A673 (cell line): ENCODE results near the gene U2AF1L4. TPM values are rescaled to one million over a fixed set of nuclear protein-coding genes. Genes with fewer than 3 reads are reported as not detected.

Source experiments
- BruUV-seq: library from RNA; stranded (reverse); fragments of 400-500 nt; replicated peaks from 2 replicates; lab custom pipeline; 2021; lab: Mats Ljungman, UMichigan
- CTCF ChIA-PET: fragments of 300-600 bp; sonication (Branson Sonifier 250); formaldehyde crosslinking; loops from one replicate; lab custom pipeline; 2022; ENCODE audit warnings: antibody characterized with exemption; lab: Charles Lee
- POLR2A ChIA-PET: fragments of 300-600 bp; sonication (Branson Sonifier 250); formaldehyde crosslinking; loops from one replicate; lab custom pipeline; 2022; ENCODE audit warnings: antibody characterized with exemption; ENCODE audit not compliant: low non-redundant PET; lab: Charles Lee
- DNase-seq: peaks from one replicate; pipeline ENCODE4 v3.0.0-alpha.2; 2015; ENCODE audit warnings: low spot score
- H3K27ac ChIP-seq: fragments of 200-600 bp; sonication (generic); 2 replicates; pipeline ENCODE4 v1.5.1; 2016; ENCODE audit warnings: mixed run types, low read depth, mild to moderate bottlenecking, mixed read lengths, antibody characterized with exemption, low read length; ENCODE audit not compliant: poor library complexity, severe bottlenecking
- H3K27me3 ChIP-seq: fragments of 200-600 bp; sonication (generic); replicated peaks from 2 replicates; pipeline ENCODE4 v1.6.1; 2017; ENCODE audit warnings: mixed run types, low read depth, mild to moderate bottlenecking, mixed read lengths, antibody characterized with exemption, low read length; ENCODE audit not compliant: insufficient read depth, poor library complexity
- H3K36me3 ChIP-seq: fragments of 200-600 bp; sonication (generic); 2 replicates; pipeline ENCODE4 v1.6.1; 2016; ENCODE audit warnings: mixed run types, mild to moderate bottlenecking, mixed read lengths, antibody characterized with exemption, low read length; ENCODE audit not compliant: insufficient read depth, poor library complexity, severe bottlenecking
- H3K4me1 ChIP-seq: fragments of 200-600 bp; sonication (generic); 2 replicates; pipeline ENCODE4 v1.6.1; 2017; ENCODE audit warnings: mixed run types, mild to moderate bottlenecking, mixed read lengths, antibody characterized with exemption, low read length; ENCODE audit not compliant: insufficient read depth, poor library complexity, severe bottlenecking
- H3K4me3 ChIP-seq: fragments of 200-600 bp; sonication (generic); 2 replicates; pipeline ENCODE4 v1.5.1; 2016; ENCODE audit warnings: low read depth, mixed run types, mild to moderate bottlenecking, mixed read lengths, low read length; ENCODE audit not compliant: poor library complexity, severe bottlenecking
- H3K9me3 ChIP-seq: fragments of 200-600 bp; sonication (generic); 2 replicates; pipeline ENCODE4 v1.6.1; 2016; ENCODE audit warnings: mixed run types, low read depth, mild to moderate bottlenecking, mixed read lengths, antibody characterized with exemption, low read length; ENCODE audit not compliant: poor library complexity, severe bottlenecking
- EZH2 ChIP-seq: fragments of 200-600 bp; sonication (generic); IDR thresholded peaks from 2 replicates; pipeline ENCODE4 v1.6.1; 2017; ENCODE audit warnings: borderline replicate concordance, low read depth, mild to moderate bottlenecking, mixed read lengths, antibody characterized with exemption, low read length; ENCODE audit not compliant: poor library complexity, severe bottlenecking
- intact Hi-C: fragments of 100-400 bp; cut with micrococcal nuclease; formaldehyde crosslinking; loops from one replicate; pipeline ENCODE4 v1.10.0; 2022; ENCODE audit not compliant: unreplicated experiment
- total RNA-seq: library from RNA; stranded (reverse); gene quantifications from 2 replicates; pipeline ENCODE4 v1.2.3, GENCODE V29; 2021
- TF ChIP-seq, protein P1 (sequence below): fragments of 300-800, 200-600 bp; sonication (generic); conservative IDR thresholded peaks from 2 replicates; pipeline ENCODE4 v1.5.1; 2017; ENCODE audit warnings: low read depth, mild to moderate bottlenecking, antibody characterized with exemption, low read length, moderate library complexity, mixed read lengths

Gene U2AF1L4
- total RNA-seq, 1 experiment from 2014 or later = 21.0 TPM

- no TSS peak for BruUV-seq
- no peak for DNase-seq
- intact Hi-C loops = no loop called here
- ChIA-PET POLR2A (no interaction called here), CTCF (no interaction called here)
- H3K9me3 ChIP-seq = no peaks in the 10 kb centered on the region
- no peaks in the 10 kb centered on the region for H3K4me1 ChIP-seq
- H3K27me3 ChIP-seq = no peaks in the 10 kb centered on the region
- TF ChIP-seq EZH2 = no peak
- TF ChIP-seq, protein P1, sequence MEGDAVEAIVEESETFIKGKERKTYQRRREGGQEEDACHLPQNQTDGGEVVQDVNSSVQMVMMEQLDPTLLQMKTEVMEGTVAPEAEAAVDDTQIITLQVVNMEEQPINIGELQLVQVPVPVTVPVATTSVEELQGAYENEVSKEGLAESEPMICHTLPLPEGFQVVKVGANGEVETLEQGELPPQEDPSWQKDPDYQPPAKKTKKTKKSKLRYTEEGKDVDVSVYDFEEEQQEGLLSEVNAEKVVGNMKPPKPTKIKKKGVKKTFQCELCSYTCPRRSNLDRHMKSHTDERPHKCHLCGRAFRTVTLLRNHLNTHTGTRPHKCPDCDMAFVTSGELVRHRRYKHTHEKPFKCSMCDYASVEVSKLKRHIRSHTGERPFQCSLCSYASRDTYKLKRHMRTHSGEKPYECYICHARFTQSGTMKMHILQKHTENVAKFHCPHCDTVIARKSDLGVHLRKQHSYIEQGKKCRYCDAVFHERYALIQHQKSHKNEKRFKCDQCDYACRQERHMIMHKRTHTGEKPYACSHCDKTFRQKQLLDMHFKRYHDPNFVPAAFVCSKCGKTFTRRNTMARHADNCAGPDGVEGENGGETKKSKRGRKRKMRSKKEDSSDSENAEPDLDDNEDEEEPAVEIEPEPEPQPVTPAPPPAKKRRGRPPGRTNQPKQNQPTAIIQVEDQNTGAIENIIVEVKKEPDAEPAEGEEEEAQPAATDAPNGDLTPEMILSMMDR = no peak
- H3K27ac ChIP-seq = no peak overlapping the region
- H3K4me3 ChIP-seq = no peak overlapping the region
- H3K36me3 ChIP-seq = no peaks in the 10 kb centered on the region
Observed at GRCh38 chr19:35789978-35790944, 45.0 kb upstream of the U2AF1L4 start.

DNA sequence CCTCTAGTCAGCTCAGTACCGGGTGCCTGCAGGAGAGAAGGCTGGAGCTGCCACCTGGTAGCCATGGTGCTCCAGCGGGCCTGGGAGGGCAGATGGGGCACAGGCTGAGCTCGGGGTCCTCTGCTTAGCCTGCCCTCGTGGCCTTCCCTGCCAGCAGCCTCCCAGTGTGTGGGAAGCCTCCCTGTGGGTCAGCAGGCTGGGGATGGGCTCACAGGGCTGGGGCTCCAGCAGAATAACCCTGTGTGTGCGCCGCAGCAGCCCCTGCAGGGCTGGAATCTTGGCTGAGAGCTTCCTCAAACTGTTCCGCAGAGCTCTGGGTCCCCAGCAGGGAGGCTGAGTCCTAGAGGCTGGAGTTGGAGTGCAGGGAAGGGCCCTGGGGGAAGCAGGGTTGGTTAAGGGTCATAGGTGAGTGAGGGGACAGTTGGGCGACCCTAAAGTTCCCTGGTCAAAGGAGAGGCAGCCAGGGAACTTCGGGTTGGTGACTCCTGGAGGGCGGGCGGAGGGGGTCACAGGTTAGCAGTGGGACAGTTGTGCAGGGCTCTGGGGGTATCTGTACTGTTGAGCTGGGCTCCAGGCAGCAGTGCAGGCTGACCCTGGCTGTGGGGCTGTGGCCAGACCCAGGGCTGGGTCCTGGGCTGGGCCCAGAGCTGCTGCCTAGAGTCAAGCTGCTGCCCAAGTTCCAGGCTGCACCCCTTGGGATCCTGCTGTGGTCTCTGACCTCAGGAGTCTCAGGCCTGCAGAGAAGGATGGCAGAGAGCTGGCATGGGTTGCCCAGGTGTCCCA, 44.2 kb upstream of the U2AF1L4 start:
- intact Hi-C loops = no loop called here
- H3K27ac ChIP-seq = no peak overlapping the region
- no peaks in the 10 kb centered on the region for H3K4me1 ChIP-seq
- no peaks in the 10 kb centered on the region for H3K27me3 ChIP-seq
- ChIA-PET CTCF (no interaction called here), POLR2A (interaction anchor here (0.6 kb wide), 1 partner anchor 225 kb away, joined by 6 read pairs; the partner anchor contains the start of gene ALKBH6)
- no peaks in the 10 kb centered on the region for H3K36me3 ChIP-seq
- no peak for DNase-seq
- BruUV-seq = no TSS peak
- H3K4me3 ChIP-seq = no peak overlapping the region
- H3K9me3 ChIP-seq = no peaks in the 10 kb centered on the region
- TF ChIP-seq, protein P1 = no peak
- no peak for TF ChIP-seq EZH2

GRCh38 chr19:35788205-35788960, 43.2 kb upstream of the U2AF1L4 start:
- TF ChIP-seq, protein P1 = no peak
- CTCF ChIA-PET = no interaction called here
- Histone ChIP-seq H3K36me3 (no peaks in the 10 kb centered on the region), H3K27me3 (no peaks in the 10 kb centered on the region), H3K9me3 (no peaks in the 10 kb centered on the region), H3K4me1 (no peaks in the 10 kb centered on the region), H3K4me3 (no peak overlapping the region), H3K27ac (no peak overlapping the region)
- no peak for DNase-seq
- BruUV-seq = TSS peak; percentile 44
- POLR2A ChIA-PET = no interaction called here
- intact Hi-C loops = no loop called here
